ENCODE data around the gene SH3BP4. TPM values are rescaled to one million over a fixed set of nuclear protein-coding genes. Genes with fewer than 3 reads are reported as not detected.

Gene SH3BP4
- total RNA-seq, 1 donor from 2014 or later = 67.6 TPM

DNA sequence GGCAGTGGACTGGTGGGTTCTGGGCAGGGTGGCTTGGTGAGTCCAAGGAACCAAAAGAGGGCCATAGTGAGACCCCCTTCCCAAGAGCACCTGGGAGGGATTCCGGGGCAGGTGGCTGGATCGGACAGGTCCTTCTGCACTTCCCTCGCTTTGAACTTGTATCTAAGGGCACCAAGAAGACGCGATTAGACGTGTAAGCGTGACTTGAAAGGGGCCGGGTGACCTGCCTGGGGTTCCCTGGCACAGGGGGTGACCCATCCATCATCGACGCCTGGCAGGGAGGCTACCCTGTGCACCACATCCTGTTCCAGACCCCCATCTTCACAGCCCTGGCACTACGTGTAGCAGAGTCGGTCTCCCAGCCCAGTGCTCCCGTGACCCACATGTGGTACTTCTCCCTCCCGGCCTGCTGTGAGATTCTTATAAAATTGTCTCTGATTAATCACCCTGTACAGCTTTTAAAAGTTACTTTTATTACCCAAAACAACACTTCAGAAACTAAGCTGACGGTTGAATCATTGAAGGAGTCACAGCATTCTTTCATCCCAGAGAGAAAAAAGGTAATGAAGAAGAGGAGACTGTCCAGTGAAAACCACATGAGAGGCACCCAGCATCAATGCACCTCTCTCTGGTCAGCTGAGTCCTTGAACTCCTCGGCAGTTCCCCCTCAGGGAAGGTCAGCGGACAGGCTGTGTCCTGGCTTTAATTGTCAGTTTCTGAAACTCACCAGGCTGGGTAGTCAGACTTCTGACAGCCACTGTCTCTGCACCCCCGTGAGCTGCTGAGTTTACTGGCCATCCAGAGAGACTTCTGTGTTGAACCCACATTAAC, 13.0 kb downstream of the SH3BP4 start:
- TF ChIP-seq, protein P1, sequence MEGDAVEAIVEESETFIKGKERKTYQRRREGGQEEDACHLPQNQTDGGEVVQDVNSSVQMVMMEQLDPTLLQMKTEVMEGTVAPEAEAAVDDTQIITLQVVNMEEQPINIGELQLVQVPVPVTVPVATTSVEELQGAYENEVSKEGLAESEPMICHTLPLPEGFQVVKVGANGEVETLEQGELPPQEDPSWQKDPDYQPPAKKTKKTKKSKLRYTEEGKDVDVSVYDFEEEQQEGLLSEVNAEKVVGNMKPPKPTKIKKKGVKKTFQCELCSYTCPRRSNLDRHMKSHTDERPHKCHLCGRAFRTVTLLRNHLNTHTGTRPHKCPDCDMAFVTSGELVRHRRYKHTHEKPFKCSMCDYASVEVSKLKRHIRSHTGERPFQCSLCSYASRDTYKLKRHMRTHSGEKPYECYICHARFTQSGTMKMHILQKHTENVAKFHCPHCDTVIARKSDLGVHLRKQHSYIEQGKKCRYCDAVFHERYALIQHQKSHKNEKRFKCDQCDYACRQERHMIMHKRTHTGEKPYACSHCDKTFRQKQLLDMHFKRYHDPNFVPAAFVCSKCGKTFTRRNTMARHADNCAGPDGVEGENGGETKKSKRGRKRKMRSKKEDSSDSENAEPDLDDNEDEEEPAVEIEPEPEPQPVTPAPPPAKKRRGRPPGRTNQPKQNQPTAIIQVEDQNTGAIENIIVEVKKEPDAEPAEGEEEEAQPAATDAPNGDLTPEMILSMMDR (conservative IDR thresholded peaks at IDR 0.05; ENCODE audit: low read depth, low read length) = no peak
- H3K4me3 ChIP-seq (ENCODE audit: low read depth, low read length) = no peak overlapping the region
- no peak for DNase-seq (ENCODE audit: low read depth)

- H3K4me3 ChIP-seq (ENCODE audit: low read depth, low read length) = no peak overlapping the region
- DNase-seq (ENCODE audit: low read depth) = no peak
- TF ChIP-seq, protein P1 (conservative IDR thresholded peaks at IDR 0.05; ENCODE audit: low read depth, low read length) = no peak
Observed at GRCh38 chr2:234966340-234966739, 14.5 kb downstream of the SH3BP4 start.

GRCh38 chr2:234967201-234967869, 15.5 kb downstream of the SH3BP4 start:
- TF ChIP-seq, protein P1 (conservative IDR thresholded peaks at IDR 0.05; ENCODE audit: low read depth, low read length) = no peak
- no peak overlapping the region for H3K4me3 ChIP-seq (ENCODE audit: low read depth, low read length)
- DNase-seq (ENCODE audit: low read depth) = no peak

DNA sequence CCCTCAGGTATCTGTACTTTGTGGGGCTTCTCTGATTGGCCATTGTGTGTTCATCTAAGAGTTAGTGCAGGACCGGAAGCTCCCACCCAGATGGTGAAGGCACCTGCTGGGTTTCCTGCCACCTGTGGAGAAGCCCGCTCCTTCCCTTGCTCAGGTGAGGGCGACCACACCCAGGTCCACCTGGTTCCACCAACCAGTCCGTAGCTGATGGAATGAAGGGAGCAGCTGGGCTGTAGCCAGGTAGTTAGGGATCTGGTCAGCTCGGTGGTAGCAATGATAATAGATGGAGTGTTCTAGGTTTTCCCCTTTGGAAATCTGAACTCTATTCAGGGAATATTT, 16.0 kb downstream of the SH3BP4 start:
- no peak for DNase-seq (ENCODE audit: low read depth)
- TF ChIP-seq, protein P1 (conservative IDR thresholded peaks at IDR 0.05; ENCODE audit: low read depth, low read length) = no peak

GRCh38 chr2:234968631-234969305, 17.0 kb downstream of the SH3BP4 start:
- DNase-seq (ENCODE audit: low read depth) = no peak
- TF ChIP-seq, protein P1 (conservative IDR thresholded peaks at IDR 0.05; ENCODE audit: low read depth, low read length) = no peak
- no peak overlapping the region for H3K4me3 ChIP-seq (ENCODE audit: low read depth, low read length)

More for the DNA sequence above, 16.0 kb downstream of the SH3BP4 start:
- H3K4me3 ChIP-seq (ENCODE audit: low read depth, low read length) = no peak overlapping the region

GRCh38 chr2:234969306-234970098, 17.7 kb downstream of the SH3BP4 start:
- no peak for DNase-seq (ENCODE audit: low read depth)
- TF ChIP-seq, protein P1 (conservative IDR thresholded peaks at IDR 0.05; ENCODE audit: low read depth, low read length) = no peak
- H3K4me3 ChIP-seq (ENCODE audit: low read depth, low read length) = no peak overlapping the region

Measured in epithelial cell of proximal tubule (primary cell).